CD4-positive, alpha-beta T cell treated with Interleukin-15 for 4 hours (primary cell): ENCODE measurements around the gene LAMP1.
"Not testable (repeated sequence)": the region's sequence is repeated elsewhere in the genome, so short reads cannot be mapped to it uniquely, and the experiment has no call there.

Experiments
- DNase-seq: peaks from one replicate; pipeline ENCODE4 v3.0.0-alpha.2; 2020; ENCODE audit warnings: low spot score

Gene LAMP1

DNA sequence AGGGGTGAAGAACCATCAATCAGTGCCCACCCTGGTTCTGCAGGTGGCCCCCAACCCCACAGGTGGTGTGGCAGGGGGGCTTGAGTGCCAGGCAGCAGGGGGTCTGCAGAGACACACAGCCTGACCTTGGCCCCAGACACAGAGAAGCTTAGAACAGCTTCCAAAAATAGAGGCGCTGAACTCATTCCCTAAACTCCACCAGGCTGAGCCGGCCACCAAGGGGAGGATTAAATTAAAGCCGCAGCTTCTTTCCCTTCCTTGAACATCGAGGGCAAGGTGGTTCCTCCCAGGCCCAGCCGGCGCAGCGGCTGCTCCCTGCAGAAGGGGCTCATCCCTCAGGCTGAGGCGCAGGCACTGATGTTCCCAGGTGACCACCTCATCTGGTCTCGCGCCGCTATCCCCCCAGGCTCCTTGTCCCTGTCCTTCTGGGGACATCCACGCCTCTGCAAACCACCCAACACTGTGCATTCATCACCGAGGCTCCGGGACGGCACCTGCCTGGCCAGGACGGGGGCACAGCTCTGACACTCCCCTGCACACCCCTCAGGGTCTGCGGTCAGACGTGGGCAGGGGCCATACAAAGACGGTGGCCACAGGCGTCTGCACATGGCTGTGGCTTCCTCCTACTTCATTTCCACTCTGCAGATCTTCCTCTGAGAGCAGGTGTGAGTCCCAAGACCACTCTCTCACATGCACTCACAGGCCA lies 30.9 kb downstream of the LAMP1 start:
- no peak for DNase-seq

DNA sequence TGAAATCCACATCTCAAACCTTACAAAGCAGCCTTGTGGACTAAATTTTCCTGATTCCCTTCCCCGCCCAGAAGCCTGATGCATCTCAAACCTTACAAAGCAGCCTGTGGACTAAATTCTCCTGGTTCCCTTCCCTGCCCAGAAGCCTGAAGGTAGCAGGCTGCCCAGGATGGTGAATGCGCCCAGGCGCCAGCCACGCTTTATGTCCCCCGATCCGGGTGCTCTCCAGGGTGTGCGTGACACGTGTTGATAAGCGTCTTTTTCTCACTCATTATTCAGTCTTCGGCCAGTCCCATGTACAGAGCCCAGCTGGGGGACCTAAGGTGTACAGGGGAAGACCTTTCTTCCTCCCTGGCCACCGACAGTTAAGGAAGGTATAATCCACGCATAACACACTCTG lies 31.8 kb downstream of the LAMP1 start:
- DNase-seq = no peak

DNA sequence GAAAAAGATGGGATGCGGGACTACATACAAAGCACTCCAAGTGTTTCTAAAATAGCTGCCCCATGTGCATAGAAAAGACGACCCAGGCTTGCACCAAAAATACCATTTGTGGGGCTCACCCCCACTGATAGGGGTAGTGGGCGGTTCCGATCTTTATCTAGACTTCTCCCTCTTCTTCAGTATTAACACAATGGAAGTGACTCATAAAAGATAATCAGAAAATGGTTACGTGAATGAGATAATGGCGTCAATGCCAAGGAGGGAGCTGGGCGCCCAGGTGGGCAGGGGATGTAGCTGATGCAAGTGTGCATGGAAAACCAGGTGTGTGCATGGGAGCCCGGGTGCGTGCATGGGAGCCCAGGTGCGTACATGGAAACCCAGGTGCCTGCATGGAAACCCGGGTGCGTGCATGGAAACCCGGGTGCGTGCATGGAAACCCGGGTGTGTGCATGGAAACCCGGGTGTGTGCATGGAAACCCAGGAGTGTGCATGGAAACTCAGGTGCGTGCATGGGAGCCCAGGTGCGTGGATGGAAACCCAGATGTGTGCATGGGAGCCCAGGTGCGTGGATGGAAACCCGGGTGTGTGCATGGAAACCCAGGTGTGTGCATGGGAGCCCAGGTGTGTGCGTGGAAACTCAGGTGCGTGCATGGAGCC lies 32.7 kb downstream of the LAMP1 start:
- DNase-seq = no peak

DNA sequence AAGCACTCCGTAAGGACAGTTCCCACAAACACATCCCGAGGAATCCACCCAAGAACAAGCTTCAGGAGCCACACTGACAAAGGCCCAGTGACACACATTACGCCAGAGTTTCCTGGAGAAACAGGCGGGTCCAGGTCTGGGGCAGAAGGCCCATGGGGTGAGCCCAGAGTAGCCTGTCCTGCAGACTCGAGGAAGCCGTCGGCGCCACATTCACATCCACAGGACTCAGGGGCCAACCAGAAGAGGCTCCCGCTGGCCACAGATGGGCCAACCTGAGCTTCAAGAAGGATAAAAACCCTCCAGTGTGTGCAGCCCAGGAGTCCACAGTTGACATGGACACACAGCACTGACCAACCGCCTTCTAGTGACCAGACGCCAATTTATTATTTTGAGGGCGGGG lies 35.6 kb downstream of the LAMP1 start:
- DNase-seq = no peak

DNA sequence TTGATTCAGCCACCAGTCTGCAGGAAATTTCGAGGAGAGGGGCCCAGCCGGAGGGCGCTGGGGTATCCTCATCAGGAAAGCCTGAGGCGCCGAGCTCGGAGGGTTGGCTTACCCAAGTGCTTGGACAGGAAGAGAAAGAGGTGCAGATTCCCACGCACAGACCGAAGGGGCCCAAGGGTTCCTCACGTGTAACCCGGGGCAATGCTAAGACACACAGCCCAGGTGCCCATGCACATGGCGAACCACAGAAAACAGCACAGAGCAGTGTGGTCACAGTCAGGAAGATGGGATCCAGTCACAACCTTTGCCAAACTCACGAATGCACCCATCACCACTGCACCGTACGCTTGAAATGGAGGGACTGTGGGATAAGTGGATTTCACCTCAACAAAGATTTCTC lies 36.0 kb downstream of the LAMP1 start:
- DNase-seq = no peak

DNA sequence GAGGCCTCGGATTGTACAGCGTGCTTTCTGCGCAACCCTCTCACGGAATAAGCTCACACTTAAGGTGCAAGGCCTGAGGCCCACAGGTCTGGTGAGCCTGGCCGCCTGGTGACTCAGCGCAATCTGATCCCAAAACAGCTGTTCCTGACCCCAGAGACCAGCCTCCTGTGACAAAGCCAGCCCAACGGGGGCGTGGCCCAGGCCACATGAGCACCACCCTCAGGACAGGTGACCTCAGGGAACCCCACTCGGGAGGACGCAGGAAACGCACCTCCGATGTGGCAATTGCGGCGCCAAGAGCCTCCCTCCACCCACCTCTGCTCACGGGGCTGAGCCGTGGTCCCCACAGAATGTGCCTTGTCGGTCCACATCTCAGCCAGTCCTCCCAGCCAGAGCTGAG lies 40.5 kb downstream of the LAMP1 start:
- DNase-seq = no peak

DNA sequence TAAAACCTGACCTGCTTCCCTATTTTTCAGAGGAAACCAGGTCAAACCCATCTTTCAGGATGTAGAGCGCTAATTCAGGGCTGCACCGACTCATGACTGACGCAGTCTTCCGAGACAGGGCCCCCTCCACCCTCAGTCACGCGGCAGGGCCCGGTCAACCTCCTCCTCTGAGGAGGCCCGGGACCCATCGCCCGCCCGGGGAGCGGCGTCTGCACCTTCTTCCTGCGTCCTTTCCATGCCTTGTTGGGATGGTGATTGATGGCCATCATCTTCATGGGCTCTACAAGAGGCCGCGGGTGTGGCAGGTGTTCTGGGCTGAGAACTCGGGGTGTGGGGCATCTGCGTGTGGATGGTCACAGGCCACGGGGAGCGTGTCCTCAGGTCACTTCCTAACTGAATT lies 40.9 kb downstream of the LAMP1 start:
- DNase-seq = no peak

DNA sequence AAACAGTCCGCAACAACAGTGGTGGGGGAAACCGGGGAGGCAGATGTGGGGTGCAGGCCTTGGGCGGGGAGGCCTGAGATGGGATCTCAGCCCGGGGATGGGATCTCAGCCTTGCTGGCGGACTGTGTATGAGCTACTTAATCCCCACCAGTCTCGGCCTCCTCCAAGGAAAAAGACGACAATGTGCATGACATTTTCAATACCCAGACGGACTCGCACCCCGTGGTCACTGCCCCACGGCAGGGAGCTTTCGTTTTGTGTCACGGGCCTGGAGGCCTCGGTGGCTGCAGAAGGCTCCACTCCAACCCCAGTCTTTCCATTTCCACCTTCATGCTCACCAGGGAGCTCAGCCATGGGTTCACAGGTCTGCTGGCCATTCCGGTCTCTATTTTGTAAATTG lies 41.4 kb downstream of the LAMP1 start:
- DNase-seq = no peak

DNA sequence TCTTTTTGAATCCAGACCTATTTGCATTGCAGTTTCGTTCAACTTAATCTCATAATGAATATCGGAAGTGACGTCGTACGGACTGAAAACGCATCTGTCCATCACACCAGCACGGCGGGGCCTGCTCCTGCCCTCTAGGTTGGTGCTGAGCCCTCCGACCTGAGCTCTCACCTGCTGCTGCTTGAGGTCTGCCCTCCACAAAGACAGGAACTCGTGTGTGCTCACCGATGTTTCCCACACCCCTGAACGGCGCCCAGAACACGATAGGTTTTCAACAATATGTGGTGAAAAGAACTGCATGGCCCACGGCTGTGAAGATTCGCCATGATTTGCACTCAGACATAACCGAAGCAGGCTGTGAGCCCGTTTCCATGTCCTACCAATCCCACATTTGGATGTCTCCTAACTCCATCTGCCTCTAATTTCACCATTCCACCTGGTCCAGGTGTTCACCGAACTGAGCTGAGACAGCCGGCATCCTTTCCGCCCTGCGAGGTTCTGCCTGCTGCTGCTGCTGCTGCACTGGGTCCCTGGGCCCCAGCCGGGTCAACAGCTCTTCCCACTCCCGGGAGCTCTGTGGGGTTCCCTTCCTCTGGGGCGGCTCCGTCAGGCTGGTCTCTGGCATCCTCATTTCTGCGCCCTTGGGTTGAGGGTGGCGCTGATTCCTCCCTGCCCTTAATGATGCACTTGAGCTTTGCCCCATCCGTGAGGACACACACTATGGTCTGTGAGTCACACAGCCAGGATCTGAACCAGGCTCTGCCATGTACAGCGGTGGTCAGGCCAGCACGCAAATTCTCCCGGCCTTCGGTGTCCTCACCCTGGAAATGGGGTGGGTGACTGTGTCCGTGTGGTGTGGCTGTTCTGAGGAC lies 46.0 kb downstream of the LAMP1 start:
- no peak for DNase-seq

DNA sequence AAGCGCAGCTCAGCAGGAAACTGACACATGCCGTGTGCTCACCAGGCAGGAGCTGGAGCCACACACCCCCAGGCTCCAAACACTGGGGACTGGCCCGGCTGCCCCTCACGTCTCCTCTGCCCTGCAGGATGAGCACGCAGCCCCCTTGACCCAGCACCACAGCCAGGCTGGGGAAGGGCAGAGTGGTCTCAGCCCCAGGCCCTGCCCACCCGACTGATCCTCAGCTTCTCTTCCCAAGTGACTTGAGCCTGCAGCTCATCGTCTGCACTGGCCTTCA lies 46.6 kb downstream of the LAMP1 start:
- DNase-seq = no peak

DNA sequence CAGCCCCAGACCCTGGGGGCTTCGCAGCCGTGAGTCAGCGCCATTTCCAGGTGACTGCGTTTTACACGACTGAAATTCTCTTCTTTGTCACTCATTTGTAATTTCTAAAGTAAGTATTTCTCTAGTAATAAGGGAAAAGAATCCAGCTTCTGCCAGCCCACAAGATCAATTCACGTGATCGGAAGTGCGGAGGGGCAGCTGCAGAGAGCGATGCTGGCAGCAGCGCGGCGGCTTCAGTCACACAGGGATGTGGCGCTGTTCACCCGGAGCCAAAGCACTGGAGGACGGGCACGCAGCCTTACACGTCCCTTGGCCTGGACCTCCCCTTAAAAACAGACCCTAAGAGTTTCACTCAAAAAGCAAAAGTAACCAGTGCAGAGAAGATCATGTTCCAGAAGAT lies 48.4 kb downstream of the LAMP1 start:
- no peak for DNase-seq

DNA sequence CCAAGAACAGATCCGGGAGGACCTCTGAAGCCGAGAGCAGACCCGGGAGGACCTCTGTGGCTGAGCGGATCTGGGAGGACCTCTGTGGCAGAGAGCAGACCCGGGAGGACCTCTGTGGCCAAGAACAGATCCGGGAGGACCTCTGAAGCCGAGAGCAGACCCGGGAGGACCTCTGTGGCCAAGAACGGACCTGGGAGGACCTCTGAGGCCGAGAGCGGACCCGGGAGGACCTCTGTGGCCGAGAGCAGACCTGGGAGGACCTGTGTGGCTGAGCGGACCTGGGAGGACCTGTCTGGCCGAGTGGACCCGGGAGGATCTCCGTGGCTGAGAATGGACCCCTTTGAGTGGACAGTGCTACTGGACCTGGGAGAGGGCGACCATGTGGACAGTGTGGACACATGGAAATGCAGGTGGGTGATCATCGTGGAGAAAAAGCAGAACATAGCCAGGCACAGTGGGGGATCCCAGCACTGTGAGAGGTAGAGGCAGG lies 50.7 kb downstream of the LAMP1 start:
- not testable (repeated sequence) for DNase-seq

DNA sequence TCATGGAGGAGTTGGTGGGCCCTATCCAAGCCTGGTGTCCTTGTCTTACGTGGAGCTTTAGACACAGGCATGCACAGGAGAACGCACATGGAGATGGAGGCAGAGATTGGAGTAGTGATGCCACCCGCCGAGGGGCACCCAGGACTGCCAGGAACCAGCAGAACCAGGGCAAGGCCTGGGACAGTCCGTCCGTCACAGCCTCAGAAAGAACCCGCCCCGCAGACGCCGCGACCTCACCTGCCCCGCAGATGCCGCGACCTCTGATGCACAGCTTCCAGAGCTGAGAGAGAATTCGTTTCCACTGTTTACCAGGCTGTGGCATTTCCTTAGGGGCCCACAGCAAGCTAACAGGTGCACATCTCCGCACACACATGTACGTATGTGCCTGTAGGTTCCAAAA lies 51.6 kb downstream of the LAMP1 start:
- no peak for DNase-seq

DNA sequence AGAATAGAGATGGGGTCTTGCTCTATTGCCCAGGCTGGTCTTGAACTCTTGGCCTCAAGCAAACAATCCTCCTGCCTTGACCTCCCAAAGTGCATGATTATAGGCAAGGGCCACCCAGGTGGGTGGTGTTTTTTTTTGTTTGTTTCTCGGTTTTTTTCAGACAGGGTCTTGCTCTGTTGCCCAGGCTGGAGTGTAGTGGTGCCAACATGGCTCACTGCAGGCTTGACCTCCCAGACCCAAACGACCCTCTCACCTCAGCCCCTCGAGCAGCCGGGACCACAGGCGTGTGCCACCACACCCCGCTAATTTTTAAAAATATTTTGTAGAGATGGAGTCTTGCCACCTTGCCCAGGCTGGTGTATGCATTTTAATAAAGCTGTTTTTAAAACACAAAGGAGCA lies 52.0 kb downstream of the LAMP1 start:
- DNase-seq = no peak

DNA sequence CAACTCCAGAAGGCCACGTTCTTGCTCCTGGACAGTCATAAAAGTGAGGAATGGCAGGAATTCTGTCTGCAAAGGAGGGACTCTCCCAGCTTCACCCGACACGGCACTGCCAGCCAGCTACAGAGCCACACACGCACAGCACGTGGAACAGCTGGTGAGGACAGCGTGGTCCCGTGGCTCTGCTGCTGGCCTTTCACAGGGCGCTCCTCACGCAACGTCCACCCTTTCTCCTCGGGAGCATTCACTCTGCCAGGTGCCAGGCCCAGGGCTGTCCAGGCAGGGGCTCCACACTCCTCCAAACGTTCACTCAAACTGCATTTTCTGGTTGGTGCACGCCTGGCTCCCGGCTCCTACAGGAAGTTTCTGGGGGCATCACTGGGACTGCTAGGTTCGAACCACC lies 52.5 kb downstream of the LAMP1 start:
- DNase-seq = no peak

DNA sequence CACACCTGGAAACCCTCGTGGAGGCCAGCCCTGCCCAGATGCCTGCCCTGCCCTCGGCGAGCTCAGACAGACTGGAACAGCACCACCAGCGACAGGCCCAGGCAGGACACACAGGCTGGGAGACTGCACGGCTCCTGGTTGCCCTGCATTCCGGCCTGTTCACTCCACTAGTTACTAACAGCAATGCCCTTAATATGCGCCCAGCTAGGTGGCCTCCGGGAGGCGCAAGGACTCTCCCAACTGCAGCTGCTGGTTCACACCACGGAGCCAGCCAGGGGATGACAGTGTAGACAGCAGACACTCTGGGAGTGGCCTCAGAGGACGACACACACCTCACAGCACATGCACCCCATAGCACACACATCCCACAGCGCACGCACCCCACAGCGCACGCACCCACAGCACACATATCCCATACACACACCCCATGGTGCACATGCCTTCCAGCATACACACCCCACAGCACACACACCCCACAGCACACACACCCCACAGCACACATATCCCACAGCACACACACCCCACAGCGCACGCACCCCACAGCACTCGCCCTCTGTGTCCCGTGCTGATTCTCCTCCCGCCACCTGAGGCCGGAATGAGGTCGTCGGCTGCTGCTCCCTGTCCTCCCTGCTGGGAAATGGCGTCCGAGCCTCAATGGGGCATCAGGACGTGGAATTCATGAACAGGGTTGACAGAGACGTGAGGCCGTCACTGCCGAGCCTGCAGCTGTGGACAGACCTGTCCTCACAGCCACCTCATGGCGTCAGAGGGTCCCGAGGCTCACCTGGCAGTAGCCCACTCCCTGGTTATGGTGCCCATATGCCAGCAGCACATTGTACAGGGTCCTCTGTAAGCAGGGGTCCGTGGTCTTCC lies 53.3 kb downstream of the LAMP1 start:
- DNase-seq = no peak

DNA sequence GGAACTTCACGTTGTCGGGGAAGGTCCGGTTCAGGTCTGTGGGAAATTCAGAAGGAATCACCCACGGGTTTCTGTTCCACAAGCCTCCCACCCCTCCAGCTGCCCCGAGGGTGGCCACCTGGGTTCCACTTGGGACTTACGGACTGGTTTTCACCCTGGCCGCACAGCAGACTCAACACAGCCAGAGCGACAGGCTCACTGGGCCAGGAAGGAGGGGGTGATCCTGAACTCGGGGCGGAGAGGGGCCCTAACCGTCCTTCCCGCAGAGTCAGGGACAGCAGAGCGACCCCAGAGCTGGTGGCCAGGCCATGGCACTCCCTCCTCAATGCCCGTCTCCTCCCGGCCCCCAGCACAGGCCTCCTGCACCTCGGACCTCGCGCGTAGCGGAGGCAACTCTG lies 53.9 kb downstream of the LAMP1 start:
- DNase-seq = no peak

DNA sequence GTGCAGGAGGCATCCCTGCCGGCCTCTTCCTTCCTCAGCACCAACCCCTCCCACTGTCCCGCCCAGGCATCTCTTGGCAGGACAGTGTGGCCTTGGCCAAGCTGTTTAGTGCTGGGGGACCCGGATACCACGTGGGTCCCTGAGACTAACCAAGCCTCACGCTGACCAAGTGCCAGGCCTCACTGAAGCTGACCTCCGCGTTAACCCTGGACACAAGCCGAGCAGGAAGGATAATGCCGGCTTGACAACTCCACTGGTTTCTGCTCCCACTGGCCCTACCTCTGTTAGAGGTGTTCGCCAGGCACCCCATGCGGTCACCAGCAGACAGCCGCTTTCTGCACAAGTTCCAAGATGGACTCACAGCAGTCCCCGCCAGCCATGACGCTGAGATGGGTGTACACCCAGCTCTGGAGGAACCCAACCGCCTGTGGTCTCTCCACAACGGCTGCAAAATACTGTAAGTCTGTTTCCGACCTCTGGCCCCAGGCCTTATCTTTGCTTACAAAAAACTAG lies 54.5 kb downstream of the LAMP1 start:
- DNase-seq = no peak

DNA sequence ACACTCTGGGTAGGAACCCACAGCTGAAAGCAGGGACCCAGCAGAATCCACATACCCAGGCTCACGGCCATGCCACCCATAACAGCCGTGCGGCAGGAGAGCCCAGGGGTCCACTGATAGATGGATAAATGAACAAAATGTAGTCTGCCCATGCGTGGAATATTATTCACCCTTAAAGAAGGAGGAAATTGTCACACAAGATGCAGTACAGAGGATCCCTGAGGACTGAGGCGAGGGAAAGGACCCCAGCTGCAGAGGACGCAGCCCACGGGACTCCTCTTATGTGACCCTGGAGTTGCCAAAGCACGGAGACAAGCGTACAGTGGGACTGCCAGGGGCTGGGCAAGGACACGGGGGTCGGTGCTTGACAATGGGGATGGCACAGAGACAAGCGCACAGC lies 56.2 kb downstream of the LAMP1 start:
- DNase-seq = no peak

DNA sequence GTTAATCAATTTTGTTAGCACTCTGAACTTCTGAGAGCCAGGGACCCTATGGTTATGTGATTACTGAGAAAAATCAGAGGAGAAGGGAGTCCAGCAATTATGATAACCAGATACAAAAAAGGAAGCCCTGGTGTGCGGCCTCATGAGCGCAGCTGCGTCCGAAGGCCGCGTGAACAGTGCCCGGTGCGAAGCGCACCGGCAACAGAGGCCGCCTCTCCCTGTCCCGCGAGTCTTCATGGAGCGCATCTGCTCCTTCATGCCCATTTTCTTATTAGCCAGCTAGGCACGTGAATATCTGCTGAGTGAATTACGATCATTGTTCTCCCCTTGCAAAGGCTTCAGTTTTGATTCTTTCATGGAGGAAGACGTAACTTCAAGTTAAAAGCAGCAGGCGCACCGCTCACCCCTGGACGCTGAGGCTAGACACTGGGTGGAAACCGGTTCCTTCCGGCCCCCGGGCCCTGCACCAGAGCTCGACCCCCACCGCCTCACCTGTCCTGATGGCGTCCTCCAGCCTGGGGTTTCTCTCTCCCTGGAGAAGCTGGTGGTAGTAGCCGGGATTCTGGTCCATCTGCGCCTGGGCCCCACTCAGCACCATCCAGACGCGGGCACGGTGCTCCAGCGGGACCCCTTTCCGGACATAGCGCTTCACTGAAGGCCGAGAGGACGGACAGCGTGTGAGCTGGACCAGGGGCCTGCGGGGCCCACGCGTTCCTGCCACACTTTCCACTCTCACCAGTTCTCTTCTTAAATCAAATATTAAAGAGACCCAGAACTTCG lies 58.0 kb downstream of the LAMP1 start:
- no peak for DNase-seq

DNA sequence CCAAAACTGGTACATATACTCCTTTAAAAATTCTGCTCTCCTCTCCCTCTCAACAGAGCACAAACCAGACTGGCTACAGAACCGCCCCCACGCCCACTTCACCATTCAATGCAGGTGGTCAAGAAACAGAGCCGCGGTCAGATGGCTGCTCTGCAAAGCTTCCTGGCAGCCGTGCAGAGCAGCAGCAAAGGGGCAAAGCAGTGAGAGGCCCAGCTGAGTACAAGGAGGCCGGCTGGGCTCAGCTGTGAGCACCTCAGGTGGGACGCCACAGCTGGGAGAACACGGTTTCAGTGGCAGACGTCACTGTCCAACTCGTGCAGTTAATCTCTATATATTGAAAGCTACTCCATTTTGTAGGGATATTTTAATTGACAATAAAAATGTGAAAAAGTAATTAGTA lies 58.6 kb downstream of the LAMP1 start:
- no peak for DNase-seq
